Osteocyte (in vitro differentiated cells): Measurements from ENCODE around the gene NID1. TPM values are rescaled to one million over a fixed set of nuclear protein-coding genes. Genes with fewer than 3 reads are reported as not detected.

ENCODE experiments used
- DNase-seq: peaks from one replicate; pipeline ENCODE4 v3.0.0; 2021; ENCODE audit warnings: mixed read lengths; ENCODE audit not compliant: unreplicated experiment; ENCODE audit errors: extremely low spot score
- H3K27ac Mint-ChIP-seq: one replicate; pipeline ENCODE4 v1.8.0; 2021; ENCODE audit warnings: mild to moderate bottlenecking, mixed read lengths; ENCODE audit not compliant: unreplicated experiment
- H3K27me3 Mint-ChIP-seq: one replicate; pipeline ENCODE4 v1.8.0; 2021; ENCODE audit warnings: mixed read lengths; ENCODE audit not compliant: unreplicated experiment
- H3K36me3 Mint-ChIP-seq: one replicate; pipeline ENCODE4 v1.8.0; 2021; ENCODE audit warnings: mixed read lengths; ENCODE audit not compliant: unreplicated experiment
- H3K4me1 Mint-ChIP-seq: one replicate; pipeline ENCODE4 v1.8.0; 2021; ENCODE audit warnings: mixed read lengths; ENCODE audit not compliant: unreplicated experiment
- H3K4me3 Mint-ChIP-seq: one replicate; pipeline ENCODE4 v1.8.0; 2021; ENCODE audit warnings: mild to moderate bottlenecking, moderate library complexity, mixed read lengths; ENCODE audit not compliant: unreplicated experiment
- H3K9me3 Mint-ChIP-seq: one replicate; pipeline ENCODE4 v1.8.0; 2021; ENCODE audit warnings: mixed read lengths; ENCODE audit not compliant: unreplicated experiment
- CTCF ChIP-seq: fragments of 200-600 bp; sonication (generic); IDR thresholded peaks from 2 replicates; pipeline ENCODE4 v1.5.0; 2021; ENCODE audit warnings: antibody characterized with exemption, mild to moderate bottlenecking, moderate library complexity
- total RNA-seq: library from RNA; stranded (reverse); gene quantifications from 2 replicates; pipeline ENCODE4 v1.2.1, GENCODE V29; 2021

NID1 gene
- total RNA-seq, 1 donor from 2014 or later = 142 TPM

DNA sequence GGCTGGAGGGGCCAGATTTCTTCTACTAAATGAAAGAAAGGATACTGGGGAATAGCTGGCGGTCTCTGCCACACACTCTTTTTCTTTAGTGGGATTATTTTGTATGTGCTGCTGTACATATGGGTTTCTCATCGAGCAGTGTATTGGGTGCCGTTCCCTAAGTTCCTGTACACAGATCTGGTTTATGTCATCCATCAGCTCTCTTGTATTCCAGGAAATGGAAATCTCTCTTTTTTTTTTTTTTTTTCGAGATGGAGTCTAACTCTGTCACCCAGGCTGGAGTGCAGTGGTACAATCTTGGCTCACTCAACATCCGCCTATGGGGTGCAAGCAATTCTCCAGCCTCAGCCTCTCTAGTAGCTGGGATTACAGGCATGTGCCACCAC lies 27.0 kb upstream of the NID1 start:
- no peak for DNase-seq
- H3K27ac Mint-ChIP-seq = no peak overlapping the region
- peaks cover 6% of the 10 kb centered on the region for H3K9me3 Mint-ChIP-seq
- H3K4me3 Mint-ChIP-seq = no peak overlapping the region
- H3K36me3 Mint-ChIP-seq = no peaks in the 10 kb centered on the region
- peaks cover 4% of the 10 kb centered on the region for H3K4me1 Mint-ChIP-seq
- no peak for TF ChIP-seq CTCF
- H3K27me3 Mint-ChIP-seq = peaks cover 7% of the 10 kb centered on the region

DNA sequence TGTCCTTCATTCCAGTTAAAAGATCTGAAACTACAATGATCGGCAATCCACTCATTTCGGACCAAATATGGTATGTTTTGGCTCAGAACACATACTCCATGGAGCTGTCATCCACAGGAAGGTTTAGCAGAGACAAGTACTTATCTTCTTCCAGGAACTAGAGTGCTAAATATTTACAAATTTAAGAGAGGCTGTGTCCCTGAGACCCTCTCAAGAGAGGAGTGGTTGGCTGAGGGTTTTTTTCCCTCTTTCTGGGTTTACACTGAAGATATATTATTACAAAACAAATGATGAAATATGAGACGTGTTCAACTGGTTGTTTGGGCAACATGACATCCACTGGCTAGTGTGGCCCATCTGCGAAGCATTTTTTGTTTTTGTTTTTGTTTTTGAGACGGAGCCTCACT lies 25.9 kb upstream of the NID1 start:
- Mint-ChIP-seq H3K4me3 (no peak overlapping the region), H3K27ac (no peak overlapping the region), H3K9me3 (no peaks in the 10 kb centered on the region), H3K4me1 (peaks cover 4% of the 10 kb centered on the region), H3K27me3 (peaks cover 7% of the 10 kb centered on the region), H3K36me3 (no peaks in the 10 kb centered on the region)
- TF ChIP-seq CTCF = no peak
- no peak for DNase-seq

GRCh38 chr1:236089046-236089773 lies 24.3 kb upstream of the NID1 start:
- Mint-ChIP-seq H3K4me3 (no peak overlapping the region), H3K36me3 (no peaks in the 10 kb centered on the region), H3K27ac (no peak overlapping the region), H3K4me1 (peaks cover 4% of the 10 kb centered on the region), H3K27me3 (peaks cover 7% of the 10 kb centered on the region), H3K9me3 (no peaks in the 10 kb centered on the region)
- DNase-seq = no peak
- no peak for TF ChIP-seq CTCF

GRCh38 chr1:236086537-236086936 lies 21.6 kb upstream of the NID1 start:
- DNase-seq = no peak
- H3K27me3 Mint-ChIP-seq = peaks cover 2% of the 10 kb centered on the region
- peaks cover 4% of the 10 kb centered on the region for H3K4me1 Mint-ChIP-seq
- no peaks in the 10 kb centered on the region for H3K9me3 Mint-ChIP-seq
- no peak for TF ChIP-seq CTCF
- no peak overlapping the region for H3K27ac Mint-ChIP-seq
- H3K4me3 Mint-ChIP-seq = no peak overlapping the region
- no peaks in the 10 kb centered on the region for H3K36me3 Mint-ChIP-seq

GRCh38 chr1:236085545-236086159 lies 20.8 kb upstream of the NID1 start:
- no peak for TF ChIP-seq CTCF
- H3K27ac Mint-ChIP-seq = no peak overlapping the region
- H3K4me3 Mint-ChIP-seq = no peak overlapping the region
- no peak for DNase-seq
- H3K9me3 Mint-ChIP-seq = no peaks in the 10 kb centered on the region
- peaks cover 2% of the 10 kb centered on the region for H3K27me3 Mint-ChIP-seq
- H3K4me1 Mint-ChIP-seq = peaks cover 2% of the 10 kb centered on the region
- no peaks in the 10 kb centered on the region for H3K36me3 Mint-ChIP-seq
